Neural progenitor cell (in vitro differentiated cells): ENCODE measurements around the gene STMN3.

Source experiments
- EZH2phosphoT487 ChIP-seq: fragments of 200-600 bp; sonication (generic); IDR thresholded peaks from 2 replicates; pipeline ENCODE4 v1.6.1; 2017; ENCODE audit warnings: antibody characterized with exemption
- TF ChIP-seq, protein P1 (sequence below): fragments of 200-600 bp; sonication (generic); IDR thresholded peaks from 2 replicates; pipeline ENCODE4 v1.5.1; 2017; ENCODE audit warnings: antibody characterized with exemption, mild to moderate bottlenecking

DNA sequence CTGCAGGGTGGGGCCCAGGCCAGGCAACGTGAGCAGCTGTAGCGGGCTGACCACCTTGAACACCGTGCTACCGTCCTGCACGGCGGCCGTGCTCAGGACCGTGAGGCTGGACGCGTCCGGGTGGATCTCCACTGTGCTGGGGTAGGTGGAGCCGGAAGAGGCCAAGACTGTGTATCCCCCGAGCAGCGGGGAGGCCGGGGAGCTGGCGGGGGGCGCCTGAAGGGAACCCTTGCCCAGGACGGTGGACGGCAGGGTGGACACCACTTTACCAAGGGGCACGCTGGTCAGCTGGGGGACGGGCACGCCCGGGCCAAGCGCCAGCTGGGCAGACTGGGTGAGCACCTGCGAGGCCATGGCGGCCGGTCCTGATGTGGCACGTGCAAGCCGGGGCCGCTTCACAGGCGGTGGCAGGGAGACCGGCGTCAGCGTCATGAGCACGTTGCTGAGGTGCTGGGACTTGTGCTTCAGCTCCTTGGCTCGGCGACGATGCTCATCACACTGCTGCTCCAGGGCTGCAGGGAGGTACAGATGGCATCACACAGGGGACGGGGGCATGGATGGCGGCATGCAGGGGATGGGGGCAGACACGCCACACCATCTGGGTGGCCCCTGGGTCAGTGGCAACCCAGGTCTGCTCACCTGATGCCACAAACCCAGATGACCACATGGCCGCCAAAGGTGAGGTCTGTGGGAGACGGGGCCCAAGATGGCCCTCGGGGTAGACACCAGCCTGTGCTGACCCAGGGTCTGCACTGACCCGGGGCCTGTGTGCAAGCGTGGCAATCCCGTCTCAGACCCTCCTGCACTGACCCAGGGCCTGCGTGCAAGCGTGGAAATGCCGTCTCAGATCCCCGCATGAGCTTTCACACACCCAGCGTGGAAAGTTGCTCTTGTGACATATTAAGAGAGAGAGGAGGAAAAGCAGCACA is 62.7 kb downstream of the STMN3 start:
- TF ChIP-seq, protein P1, sequence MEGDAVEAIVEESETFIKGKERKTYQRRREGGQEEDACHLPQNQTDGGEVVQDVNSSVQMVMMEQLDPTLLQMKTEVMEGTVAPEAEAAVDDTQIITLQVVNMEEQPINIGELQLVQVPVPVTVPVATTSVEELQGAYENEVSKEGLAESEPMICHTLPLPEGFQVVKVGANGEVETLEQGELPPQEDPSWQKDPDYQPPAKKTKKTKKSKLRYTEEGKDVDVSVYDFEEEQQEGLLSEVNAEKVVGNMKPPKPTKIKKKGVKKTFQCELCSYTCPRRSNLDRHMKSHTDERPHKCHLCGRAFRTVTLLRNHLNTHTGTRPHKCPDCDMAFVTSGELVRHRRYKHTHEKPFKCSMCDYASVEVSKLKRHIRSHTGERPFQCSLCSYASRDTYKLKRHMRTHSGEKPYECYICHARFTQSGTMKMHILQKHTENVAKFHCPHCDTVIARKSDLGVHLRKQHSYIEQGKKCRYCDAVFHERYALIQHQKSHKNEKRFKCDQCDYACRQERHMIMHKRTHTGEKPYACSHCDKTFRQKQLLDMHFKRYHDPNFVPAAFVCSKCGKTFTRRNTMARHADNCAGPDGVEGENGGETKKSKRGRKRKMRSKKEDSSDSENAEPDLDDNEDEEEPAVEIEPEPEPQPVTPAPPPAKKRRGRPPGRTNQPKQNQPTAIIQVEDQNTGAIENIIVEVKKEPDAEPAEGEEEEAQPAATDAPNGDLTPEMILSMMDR, result no peak
- TF ChIP-seq EZH2phosphoT487, result no peak
